GM18907 (cell line): Measurements from ENCODE around the gene LYPD6B.

Experiments
- ATAC-seq: cut with Tn5 transposase; IDR thresholded peaks from one replicate; pipeline ENCODE4 v1.9.1; 2021; ENCODE audit warnings: mild to moderate bottlenecking, moderate library complexity; ENCODE audit not compliant: unreplicated experiment

LYPD6B gene

GRCh38 chr2:149037851-149038250 is 648 bp upstream of the LYPD6B start:
- no peak for ATAC-seq

GRCh38 chr2:149039213-149039724 is 770 bp downstream of the LYPD6B start:
- no peak for ATAC-seq

GRCh38 chr2:149040451-149040850 is 2.0 kb downstream of the LYPD6B start:
- ATAC-seq = no peak

GRCh38 chr2:149041482-149041881 is 3.0 kb downstream of the LYPD6B start:
- ATAC-seq = no peak

GRCh38 chr2:149042881-149043280 is 4.4 kb downstream of the LYPD6B start:
- ATAC-seq = no peak

GRCh38 chr2:149044500-149044899 is 6.0 kb downstream of the LYPD6B start:
- ATAC-seq = no peak

GRCh38 chr2:149047118-149047517 is 8.6 kb downstream of the LYPD6B start:
- no peak for ATAC-seq

- ATAC-seq = no peak
Observed at GRCh38 chr2:149049142-149049541, 10.6 kb downstream of the LYPD6B start.

DNA sequence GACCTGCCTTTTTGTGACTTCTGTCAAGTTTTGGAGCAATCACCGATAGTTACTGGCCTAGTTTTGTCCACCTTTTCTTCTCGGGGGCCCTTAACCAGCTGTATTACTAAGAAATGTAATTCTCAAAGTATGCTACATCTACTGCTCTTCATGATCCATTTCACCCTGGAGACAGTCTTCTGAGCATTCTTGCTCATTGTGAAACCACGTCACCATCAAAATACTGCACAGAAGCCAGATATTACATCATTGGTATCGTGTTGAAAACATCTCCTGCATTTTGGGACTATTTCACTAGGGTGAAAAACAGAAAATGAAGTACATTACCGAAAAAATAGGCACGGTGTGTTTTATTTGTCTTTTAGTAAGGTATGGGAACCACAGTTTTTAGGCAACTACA is 11.7 kb downstream of the LYPD6B start:
- peak; percentile 81 for ATAC-seq

DNA sequence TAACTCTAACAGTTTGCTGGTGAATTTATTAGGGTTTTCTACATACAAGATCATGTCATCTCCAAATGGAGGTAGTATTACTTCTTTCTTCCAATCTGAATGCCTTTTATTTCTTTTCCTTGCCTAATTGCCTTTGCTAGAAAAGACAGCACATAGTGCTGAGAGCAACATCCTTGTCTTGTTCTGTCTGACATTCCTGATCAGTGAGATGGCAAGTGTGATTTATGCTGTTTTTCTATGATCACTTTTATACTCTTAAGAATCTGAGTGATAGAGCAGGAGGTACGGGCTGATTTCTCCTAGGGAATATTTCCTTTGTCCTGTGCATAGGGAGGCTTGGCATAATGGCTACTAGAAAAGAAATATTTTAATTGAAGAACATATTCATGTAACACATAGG is 17.3 kb downstream of the LYPD6B start:
- ATAC-seq = no peak

- ATAC-seq = no peak
Observed at GRCh38 chr2:149056541-149057255, 18.2 kb downstream of the LYPD6B start.

DNA sequence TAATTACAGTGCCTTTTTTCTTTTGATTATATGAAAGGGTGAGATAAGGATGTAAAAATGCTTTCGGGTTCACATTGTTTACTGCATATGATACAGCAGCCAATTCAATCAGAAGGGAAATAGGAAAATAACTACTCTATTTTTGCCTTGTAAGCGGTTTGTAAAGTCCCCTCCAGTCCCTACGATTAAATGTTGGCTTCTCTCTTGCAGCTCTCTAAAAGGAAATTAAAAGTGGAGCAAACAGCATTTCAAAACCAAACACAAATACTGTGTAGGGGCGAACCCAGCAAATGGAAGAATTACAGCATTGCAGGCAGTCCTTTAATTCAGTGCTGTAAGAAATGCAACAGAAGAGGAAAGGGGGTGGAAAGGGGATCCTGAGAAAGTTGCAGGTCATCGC is 18.9 kb downstream of the LYPD6B start:
- no peak for ATAC-seq

DNA sequence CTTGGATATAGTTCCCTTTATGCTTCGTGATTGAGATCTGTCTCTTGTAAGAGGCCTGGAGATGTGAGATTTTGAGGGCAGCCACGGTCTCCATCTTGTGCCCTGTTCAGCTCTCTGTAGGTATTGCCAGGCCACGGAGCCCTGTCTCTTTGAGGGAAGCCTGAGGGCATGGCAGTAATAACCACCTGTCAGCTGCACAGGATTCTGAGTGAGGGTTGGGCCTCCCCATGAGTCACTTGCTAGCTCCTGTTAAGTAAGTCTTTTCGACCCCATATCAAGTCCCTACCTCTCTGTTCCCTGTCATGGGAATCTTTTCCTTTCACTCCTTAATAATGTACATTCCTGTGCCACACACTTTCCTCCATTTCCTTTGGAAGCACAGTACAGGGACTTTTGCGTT is 20.4 kb downstream of the LYPD6B start:
- ATAC-seq = no peak

DNA sequence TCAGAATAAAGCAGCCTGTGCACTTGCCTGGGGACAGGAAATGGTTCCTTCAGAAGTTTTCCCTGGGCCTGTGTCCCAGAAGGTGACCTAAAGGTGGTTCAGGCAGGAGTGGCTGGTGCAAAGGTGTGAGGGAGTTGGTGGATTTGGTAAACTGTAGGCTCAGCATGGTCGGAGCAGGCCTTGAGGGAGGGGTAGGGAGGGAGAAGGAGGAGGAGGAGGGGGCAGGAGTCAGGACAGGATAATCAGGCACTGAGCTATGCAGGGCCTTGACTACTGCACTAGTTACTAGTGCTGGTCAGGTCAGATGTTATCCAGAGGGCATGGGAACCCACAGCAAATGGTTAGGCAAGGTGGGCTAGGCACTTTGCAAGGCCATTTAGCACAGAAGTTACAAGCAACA is 21.3 kb downstream of the LYPD6B start:
- ATAC-seq = no peak

DNA sequence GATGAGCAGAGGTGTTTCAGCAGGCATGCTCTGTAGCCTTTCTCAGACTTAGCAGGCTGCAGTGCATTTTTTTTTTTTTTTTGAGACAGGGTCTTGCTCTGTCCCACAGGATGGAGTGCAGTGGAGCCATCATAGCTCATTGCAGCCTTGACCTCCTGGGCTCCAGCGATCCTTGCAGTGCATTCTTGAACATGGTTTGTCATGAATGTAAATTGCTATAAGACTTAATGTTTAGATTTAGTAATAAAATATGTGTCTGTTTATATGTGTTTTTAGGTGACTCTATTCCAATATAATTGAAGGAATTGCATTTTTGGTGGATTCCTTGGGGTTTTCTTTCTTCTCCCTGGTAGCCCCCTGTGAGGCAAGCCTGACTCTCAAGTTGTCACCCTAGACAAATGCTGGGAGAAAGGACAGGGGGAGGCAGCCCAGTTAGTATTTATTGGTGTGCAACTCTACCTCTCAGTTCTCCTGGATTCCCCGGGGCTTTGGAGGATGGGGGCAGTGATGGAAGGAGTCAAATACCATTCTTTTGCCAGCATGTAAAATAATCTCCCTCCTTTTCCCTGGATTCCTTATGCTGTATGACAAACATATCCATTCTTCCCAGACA is 22.7 kb downstream of the LYPD6B start:
- no peak for ATAC-seq

GRCh38 chr2:149062531-149062930 is 24.0 kb downstream of the LYPD6B start:
- no peak for ATAC-seq

DNA sequence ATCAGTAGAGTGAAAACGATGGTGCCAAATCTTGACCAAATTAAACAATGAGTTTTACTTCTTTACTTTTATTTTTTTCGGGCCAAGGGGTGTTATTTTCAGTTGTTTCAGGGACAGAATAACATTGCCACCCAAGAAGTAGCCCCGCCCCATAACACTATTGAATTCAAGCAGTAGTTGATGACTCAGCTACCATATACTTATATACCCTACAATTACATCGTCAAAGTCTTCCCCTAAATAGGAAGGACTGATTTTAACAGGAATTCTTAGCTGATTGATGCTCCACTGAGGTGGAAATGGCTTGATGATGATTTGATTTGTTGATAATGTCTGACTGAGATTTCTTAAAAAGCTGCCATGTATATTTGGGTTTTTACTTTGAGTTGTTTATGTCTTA is 24.7 kb downstream of the LYPD6B start:
- ATAC-seq = no peak

DNA sequence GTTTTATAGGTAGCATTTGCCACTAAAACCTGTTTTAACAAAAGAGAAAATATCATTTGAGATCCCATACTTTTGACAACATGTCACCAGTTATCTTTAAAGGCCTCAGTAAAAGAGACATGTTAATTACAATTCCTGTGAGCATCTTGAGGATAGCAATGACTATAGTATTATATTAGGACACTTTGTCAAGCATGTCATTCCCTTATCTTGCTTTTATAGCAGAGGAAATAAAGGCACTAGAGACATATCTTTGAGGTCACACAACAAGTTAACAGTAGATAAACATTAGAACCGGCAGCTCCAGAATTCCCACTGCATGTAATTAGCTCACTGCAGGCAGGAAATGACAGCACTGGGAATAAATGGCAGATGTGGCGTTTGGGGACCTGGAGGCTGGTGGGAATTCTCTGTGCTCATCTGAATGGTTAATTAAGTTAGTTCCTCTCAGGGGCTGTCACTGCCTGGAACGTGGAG is 25.9 kb downstream of the LYPD6B start:
- no peak for ATAC-seq

DNA sequence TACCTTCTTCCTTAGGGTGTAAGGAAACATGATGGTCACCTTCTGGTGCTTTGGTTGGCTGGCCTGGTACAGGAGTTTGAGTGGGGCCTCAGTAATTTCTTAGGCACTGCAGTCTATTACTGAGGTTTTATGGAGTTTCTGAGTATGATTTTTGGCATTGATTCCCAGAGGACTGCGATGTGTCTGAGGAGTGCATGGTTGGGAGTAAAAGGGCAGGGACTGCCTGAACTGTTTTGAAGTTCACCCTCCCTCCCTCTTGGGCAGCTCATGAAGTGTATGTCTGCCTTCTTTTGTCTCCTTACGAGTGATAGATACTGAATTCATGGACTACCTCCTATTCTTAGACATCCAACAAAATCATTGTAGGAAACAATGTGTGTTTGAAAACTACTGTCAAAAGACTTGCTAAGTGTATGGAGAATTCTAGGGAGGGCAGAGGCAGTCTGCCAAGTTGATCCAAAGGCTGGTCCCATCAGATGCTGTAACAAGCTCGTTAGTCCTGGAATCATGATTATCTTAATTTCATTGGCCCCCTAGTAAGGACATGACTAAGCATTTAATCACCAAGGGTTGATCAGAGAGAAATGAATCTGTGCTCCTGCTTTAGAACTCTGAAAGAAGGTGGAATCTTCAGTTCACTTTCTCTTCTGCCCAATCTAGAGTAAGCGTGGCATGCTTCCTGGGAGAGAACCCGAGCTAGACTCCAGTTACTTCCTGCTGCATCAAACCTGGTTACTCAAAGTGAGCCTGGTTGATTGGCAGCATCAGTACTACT is 26.5 kb downstream of the LYPD6B start:
- no peak for ATAC-seq

DNA sequence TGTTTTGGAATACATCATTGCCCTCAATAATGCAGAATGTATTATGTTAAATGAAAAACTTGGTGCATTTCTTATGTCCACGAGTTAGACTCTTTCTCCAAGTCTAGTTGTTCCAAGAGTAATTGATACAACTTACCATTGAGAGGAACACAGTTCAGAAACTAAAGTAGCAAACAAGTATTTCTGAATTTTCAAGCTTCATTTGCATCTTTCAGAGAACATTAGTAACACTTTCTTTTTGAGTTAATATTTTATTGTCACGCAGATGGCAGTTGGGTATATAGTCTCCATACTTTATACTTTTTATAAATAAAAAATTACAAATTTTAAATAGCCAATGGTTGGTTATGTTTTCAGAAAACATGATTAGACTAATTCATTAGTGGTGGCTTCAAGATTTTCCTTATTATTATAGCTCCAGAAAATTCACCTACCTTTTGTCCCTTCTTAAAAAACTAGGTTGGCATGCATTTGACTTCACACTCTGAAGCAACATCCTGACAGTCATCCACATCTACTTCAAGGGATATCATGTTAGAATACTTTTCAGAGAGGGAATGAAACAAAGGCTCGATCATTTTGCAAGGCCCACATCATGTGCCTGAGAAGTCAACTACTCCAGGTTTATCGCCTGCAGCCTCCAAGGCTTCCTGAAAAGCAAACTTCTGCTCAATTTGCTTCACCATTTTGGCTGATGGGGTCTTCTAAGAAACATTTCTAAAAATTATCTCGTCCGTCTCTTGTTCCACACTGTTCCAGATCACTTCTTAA is 29.9 kb downstream of the LYPD6B start:
- no peak for ATAC-seq
